IMR-90 (cell line): Measurements from ENCODE around the gene GYPE.
"Not testable (repeated sequence)": the region's sequence is repeated elsewhere in the genome, so short reads cannot be mapped to it uniquely, and the experiment has no call there.

Experiments
- CEBPB ChIP-seq: IDR thresholded peaks from 2 replicates; pipeline ENCODE4 v1.6.1; 2012; ENCODE audit warnings: low read depth, low read length, improper control_type of control experiment
- CHD1 ChIP-seq: IDR thresholded peaks from 2 replicates; pipeline ENCODE4 v1.6.1; 2012; ENCODE audit warnings: low read depth, low read length, improper control_type of control experiment
- CTCF ChIP-seq: conservative IDR thresholded peaks from 2 replicates; pipeline ENCODE4 v1.5.1; 2012; ENCODE audit warnings: mild to moderate bottlenecking, low read depth, low read length, improper control_type of control experiment
- MAFK ChIP-seq: IDR thresholded peaks from 2 replicates; pipeline ENCODE4 v1.6.1; 2012; ENCODE audit warnings: low read depth, low read length, improper control_type of control experiment
- MAZ ChIP-seq: IDR thresholded peaks from 2 replicates; pipeline ENCODE4 v1.6.1; 2012; ENCODE audit warnings: low read depth, mild to moderate bottlenecking, low read length, improper control_type of control experiment, moderate library complexity, borderline replicate concordance
- MXI1 ChIP-seq: IDR thresholded peaks from 2 replicates; pipeline ENCODE4 v1.6.1; 2012; ENCODE audit warnings: low read depth, mild to moderate bottlenecking, low read length, moderate library complexity, borderline replicate concordance
- POLR2A ChIP-seq: IDR thresholded peaks from 2 replicates; pipeline ENCODE4 v1.6.1; 2012; ENCODE audit warnings: mild to moderate bottlenecking, low read depth, low read length
- RAD21 ChIP-seq: IDR thresholded peaks from 2 replicates; pipeline ENCODE4 v1.6.1; 2012; ENCODE audit warnings: low read length, improper control_type of control experiment
- RCOR1 ChIP-seq: IDR thresholded peaks from 2 replicates; pipeline ENCODE4 v1.6.1; 2012; ENCODE audit warnings: mild to moderate bottlenecking, low read length, improper control_type of control experiment; ENCODE audit not compliant: insufficient replicate concordance
- RFX5 ChIP-seq: IDR thresholded peaks from 2 replicates; pipeline ENCODE4 v1.8.0; 2012; ENCODE audit warnings: low read depth, mild to moderate bottlenecking, low read length, moderate library complexity
- SMC3 ChIP-seq: fragments of 150-350 bp; IDR thresholded peaks from 2 replicates; pipeline ENCODE4 v1.6.1; 2016; ENCODE audit warnings: low read depth, mild to moderate bottlenecking, antibody characterized with exemption, low read length, moderate library complexity
- USF2 ChIP-seq: fragments of 150-350 bp; IDR thresholded peaks from 2 replicates; pipeline ENCODE4 v1.6.1; 2017; ENCODE audit warnings: mild to moderate bottlenecking, antibody characterized with exemption, low read length, low read depth

GRCh38 chr4:143834196-143834595, 71.2 kb downstream of the GYPE start:
- TF ChIP-seq RFX5, CTCF, RAD21, POLR2A, CEBPB, MAZ, SMC3, USF2, MXI1, CHD1, MAFK, RCOR1: not testable (repeated sequence)
